ENCODE data around the gene CPNE7.

Gene CPNE7

GRCh38 chr16:89602952-89603590, 27.5 kb downstream of the CPNE7 start:
- DNase-seq (ENCODE audit: low spot score), result no peak

GRCh38 chr16:89604764-89605163, 29.2 kb downstream of the CPNE7 start:
- no peak for DNase-seq (ENCODE audit: low spot score)

- DNase-seq (ENCODE audit: low spot score), result no peak
Measured at GRCh38 chr16:89605186-89605970, 29.8 kb downstream of the CPNE7 start.

DNA sequence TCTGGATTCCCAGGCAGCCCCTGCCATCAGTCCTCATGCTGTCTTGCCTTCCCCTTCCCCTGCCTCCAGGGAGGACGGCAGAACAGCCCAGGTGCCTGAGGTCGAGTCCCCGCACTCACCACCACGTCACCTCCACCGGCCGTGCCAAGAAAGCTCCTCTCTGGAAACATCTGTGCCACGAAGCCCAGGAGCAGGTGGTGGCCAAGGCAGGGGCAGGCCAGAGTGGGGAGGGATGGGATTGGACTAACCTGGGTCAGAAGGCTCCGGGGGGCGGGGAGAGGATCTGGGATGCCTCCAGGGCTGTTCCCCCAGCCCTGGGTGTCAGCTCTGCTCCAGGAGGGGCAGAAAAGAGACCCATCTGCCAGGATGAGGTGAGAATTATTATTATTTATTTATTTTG, 30.4 kb downstream of the CPNE7 start:
- no peak for DNase-seq (ENCODE audit: low spot score)

DNA sequence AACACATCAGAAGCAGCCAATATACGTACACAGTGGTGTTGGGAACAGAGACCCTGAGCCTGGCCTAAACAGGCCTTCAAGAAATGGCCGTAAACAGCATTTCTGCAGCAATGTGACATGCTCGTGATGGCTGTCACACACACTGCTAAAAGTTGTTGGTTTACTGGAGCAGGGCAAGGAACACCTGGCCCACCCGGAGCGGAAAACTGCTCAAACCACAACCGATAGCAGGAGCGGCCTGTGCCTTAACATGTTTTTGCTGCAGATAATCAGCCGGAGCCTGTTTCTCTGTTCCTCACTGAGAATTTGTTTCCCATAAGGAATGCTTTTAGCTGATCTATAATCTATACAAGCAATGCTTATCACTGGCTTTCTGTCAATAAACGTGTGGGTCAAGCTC, 31.9 kb downstream of the CPNE7 start:
- no peak for DNase-seq (ENCODE audit: low spot score)

DNA sequence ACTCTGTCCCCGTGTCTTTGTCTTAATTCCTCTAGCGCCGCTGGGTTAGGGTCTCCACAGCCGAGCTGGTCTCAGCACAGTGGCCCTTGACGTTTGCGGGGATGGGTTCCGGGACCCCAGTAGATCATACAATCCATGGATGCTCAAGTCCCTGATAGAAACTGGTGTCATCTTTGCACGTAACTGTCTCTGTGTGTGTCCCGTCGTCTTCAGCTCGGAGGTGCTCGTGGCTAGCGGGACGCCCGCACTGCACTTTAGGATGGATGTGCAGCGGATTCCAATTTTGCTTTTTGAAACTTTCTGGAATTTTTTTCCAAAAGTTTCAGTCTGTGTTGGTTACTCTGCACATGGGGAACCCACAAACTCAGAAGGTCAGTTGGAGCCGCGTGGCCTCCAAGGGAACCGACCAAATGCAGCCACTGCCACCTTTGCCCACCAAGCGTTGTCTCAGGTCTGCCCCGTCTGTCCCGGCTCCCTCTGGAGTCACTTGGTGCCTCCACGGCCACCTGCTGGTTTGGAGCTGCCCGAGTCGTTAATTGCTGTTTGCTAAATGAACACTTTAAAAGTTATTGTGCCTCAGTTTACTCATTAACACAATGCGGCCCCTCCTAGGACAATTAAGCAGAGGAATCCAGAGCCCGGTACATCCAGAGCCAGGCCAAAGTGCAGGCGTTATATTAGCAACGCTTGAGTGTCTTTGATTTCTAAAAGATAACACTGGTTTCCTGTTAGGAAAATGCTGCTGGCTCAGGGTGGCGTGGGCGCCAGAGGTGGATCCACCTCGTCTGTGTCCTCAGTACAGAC, 32.6 kb downstream of the CPNE7 start:
- DNase-seq (ENCODE audit: low spot score), result no peak

GRCh38 chr16:89610108-89610453, 34.5 kb downstream of the CPNE7 start:
- no peak for DNase-seq (ENCODE audit: low spot score)

DNA sequence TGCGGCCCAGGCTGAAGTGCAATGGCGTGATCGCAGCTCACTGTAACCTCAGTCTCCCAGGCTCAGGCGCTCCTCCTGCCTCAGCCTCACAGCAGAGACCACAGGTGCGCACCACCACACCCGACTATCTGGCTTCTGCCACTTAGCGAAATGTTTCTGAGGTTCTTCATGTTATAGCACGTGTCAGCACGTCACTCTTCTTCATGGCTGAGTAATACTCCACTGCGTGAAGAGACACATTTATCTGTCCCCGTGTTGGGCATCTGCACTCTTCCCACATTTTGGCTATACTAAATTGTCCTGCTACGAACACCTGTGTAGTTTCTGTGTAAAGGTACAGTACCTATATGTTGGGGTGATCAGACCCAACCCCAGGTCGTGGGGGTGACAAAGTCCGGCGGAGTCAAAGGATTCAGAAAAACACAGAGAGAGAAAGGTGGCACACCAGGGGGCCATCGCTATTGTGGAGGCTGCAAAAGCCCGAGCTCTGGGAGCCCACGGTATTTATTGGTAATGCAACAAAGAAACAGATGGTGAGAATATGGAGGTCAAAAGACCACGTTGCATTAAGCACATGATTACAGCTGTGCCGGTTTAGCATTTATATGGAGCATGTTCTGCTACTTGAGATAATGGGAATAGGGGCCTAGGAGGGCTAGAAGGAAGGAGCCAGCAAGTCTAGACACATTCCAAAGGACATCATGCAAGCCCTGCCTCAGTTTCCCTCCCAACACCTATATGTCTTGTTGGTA, 37.0 kb downstream of the CPNE7 start:
- DNase-seq (ENCODE audit: low spot score), result no peak

- no peak for DNase-seq (ENCODE audit: low spot score)
Measured at GRCh38 chr16:89613231-89613953, 37.8 kb downstream of the CPNE7 start, which contains the start of gene DPEP1. TSS of gene DPEP1 (plus strand) at chr16:89613642. CDS start at chr16:89630411, 16,769 bp downstream.

DNA sequence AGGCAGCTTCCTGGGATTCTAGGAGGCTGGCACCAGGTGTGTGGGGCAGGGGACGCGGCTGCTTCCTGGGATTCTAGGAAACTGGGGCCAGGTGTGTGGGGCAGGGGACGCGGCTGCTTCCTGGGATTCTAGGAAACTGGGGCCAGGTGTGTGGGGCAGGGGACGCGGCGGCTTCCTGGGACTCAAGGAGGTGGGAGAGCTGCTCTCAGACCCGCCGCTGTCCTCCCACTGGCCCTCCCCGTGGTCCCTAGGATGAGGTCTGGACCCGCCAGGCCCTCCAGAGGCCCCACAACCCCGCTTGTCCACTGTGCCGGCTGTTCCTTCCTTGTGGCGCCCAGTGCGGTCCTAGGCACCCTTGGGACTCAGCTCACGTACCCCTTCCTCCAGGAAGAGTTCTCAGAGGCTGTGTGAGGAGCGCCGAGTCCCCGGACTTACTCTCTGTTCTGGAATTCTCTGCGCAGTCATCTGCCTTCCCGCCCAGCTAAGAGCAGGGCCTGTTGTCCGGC, 38.4 kb downstream of the CPNE7 start:
- no peak for DNase-seq (ENCODE audit: low spot score)

DNA sequence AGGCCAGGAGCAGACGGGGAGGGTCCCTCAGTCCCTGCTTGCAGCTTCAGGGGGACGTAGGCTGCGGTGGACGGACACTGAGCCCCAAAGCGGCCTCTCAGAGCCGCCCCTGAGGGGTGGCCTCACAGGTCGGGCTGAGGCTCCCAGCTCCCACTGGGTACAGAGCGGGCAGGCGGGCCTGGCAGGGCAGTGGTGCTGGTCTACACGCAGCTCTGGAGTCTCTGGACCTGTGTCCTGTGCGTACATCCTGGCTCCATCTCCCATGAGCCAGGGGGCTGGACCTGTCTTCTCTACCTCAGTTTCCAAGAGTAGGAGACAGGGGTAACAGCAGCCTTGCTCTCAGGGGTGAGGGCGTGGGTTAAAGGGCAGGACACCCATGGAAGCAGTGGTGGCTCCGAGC, 39.6 kb downstream of the CPNE7 start:
- no peak for DNase-seq (ENCODE audit: low spot score)

- no peak for DNase-seq (ENCODE audit: low spot score)
Measured at GRCh38 chr16:89615596-89616090, 40.1 kb downstream of the CPNE7 start.

- no peak for DNase-seq (ENCODE audit: low spot score)
Measured at GRCh38 chr16:89616623-89617022, 41.1 kb downstream of the CPNE7 start.

- DNase-seq (ENCODE audit: low spot score), result no peak
Measured at GRCh38 chr16:89617036-89617435, 41.5 kb downstream of the CPNE7 start.

DNA sequence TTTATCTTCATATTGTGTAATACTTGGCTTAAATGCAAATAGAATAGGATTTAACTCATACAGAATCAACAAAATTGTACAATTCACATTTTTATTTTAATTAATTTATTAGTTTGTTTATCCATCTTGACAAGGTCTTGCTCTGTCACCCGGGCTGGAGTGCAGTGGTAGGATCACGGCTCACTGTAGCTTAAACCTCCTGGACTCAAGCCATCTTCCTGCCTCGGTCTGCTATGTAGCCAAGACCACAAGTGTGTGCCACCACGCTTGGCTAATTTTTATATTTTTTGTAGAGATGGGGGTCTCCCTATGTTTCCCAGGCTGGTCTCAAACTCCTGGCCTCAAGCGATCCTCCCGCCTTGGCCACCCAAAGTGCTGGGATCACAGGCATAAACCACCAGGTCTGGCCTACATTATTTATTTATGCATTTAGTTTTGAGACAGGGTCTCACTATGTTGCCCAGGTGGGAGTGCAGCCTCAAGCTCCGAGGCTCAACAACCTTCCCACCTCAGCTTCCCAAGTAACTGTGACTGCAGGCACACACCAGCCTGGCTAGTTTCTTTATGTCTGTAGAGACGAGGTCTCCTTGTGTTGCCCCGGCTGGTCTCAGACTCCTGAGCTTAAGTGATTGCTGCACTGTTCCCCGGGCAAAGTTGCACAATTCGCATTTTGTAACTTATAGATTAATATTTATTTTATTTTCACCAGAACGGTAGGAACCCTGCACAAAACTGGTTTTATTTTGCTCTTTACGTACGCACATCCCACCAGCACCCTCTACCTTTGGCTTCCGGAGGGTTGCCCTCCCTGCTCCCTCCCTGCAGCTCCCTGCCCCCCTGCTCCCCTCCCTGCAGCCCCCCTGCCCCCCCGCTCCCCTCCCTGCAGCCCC, 42.8 kb downstream of the CPNE7 start:
- DNase-seq (ENCODE audit: low spot score), result no peak

- no peak for DNase-seq (ENCODE audit: low spot score)
Measured at GRCh38 chr16:89619840-89620239, 44.3 kb downstream of the CPNE7 start.

GRCh38 chr16:89620406-89620841, 44.9 kb downstream of the CPNE7 start:
- DNase-seq (ENCODE audit: low spot score), result no peak

GRCh38 chr16:89621136-89621697, 45.7 kb downstream of the CPNE7 start:
- no peak for DNase-seq (ENCODE audit: low spot score)

DNA sequence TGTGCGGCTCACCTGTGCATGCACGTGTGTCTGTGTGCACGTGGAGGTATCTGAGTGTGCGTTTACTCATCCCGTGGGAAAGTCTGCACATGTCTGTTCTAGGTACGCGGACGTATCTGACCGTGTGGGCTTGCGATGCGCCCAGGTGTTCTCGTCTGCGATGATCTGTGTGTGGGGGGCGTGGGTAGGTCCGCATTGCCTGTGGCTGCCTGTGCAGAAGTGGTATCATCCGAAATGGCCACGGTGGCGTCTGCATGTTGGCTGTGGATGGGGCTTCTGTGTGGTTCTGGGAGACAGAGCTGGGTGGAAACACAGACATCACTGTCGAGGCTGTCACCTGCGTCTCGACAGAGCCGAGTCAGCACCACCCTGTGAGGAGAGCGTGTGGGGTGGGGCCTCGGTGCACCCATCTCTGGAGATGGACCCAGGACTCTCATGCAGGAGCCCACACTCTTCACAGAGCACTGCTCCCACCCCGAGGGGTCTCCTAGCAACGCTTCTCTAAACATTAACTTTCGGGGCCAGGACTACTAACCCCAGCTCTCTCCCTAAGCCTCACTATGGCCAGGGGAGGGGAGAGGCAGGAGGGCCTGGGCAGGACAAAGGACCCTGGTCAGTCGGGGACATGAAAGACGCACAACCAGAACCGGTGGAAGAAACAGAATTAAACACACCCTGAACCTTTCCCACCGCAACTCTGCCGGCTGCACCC, 46.3 kb downstream of the CPNE7 start:
- no peak for DNase-seq (ENCODE audit: low spot score)
